ENCODE results near the gene RAB3GAP1. TPM values are rescaled to one million over a fixed set of nuclear protein-coding genes. Genes with fewer than 3 reads are reported as not detected.

Gene RAB3GAP1
- polyA plus RNA-seq, 4 donors: 15.1 to 42.9 (median 17.0) TPM

DNA sequence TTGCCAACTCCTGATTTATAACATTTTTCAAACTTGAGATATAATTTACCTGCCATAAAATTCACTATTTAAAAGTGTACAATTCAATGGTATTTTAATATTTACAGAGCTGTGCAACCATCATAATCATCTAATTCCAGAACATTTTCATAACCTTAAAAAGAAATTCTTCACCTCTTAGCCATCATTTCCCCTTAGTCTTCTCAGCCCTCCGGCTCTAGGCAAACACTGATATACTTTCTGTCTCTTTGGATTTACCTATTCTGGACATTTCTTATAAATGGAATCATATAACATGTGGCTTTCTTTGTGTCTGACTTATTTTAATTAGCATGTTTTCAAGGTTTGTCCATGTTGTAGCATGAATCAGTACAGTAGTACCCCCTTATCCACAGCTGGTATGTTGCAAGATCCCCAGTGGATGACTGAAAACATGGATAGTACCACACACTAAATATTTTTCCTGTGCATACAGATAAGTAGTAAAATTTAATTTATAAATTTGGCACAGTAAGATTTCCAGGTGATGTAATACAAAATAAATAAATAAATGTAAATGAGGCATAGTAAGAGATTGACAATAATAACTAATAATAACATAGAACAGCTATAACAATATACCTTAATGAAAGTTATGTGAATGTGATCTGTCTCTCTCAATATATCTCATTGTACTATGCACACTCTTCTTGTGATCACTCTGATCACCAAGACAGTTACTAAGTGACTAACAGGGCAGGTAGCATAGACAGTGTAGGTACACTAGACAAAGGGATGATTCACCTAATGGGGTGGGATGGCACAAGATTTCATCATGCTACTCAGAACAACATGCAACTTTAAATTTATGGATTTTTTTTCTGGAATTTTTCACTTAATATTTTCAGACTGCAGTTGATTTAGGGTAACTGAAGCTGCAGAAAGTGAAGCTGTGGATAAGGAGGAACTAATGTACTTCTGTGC is 73.1 kb downstream of the RAB3GAP1 start:
- Histone ChIP-seq H3K27ac (ENCODE audit: low read depth in 1 of 3, low read length in 2 of 3) (no peak overlapping the region), H3K4me3 (ENCODE audit: low read depth in 1 of 3, low read length in 3 of 3) (no peak overlapping the region), H3K9me3 (ENCODE audit: control insufficient read depth in 2 of 2, insufficient read depth in 1 of 2, low read depth in 1 of 2, low read length in 1 of 2) (no peaks in the 10 kb centered on the region), H3K27me3 (ENCODE audit: control insufficient read depth in 3 of 3, insufficient read depth in 3 of 3, low read length in 3 of 3) (no peaks in the 10 kb centered on the region), H3K36me3 (ENCODE audit: control insufficient read depth in 3 of 3, insufficient read depth in 2 of 3, low read depth in 1 of 3, low read length in 3 of 3) (peaks cover 2 to 22% (median 7%) of the 10 kb centered on the region in 3 donors), H3K4me1 (ENCODE audit: control insufficient read depth in 3 of 3, insufficient read depth in 2 of 3, low read depth in 1 of 3, low read length in 2 of 3) (no peaks in the 10 kb centered on the region)
- FAIRE-seq: peak; percentile 64
- WGBS, 3 donors: 98 to 100% (median 100%) methylated on average over 1 of the region's 1 CpG
- no peak for DNase-seq

- Histone ChIP-seq H3K4me1 (ENCODE audit: control insufficient read depth in 3 of 3, insufficient read depth in 2 of 3, low read depth in 1 of 3, low read length in 2 of 3) (no peaks in the 10 kb centered on the region), H3K36me3 (ENCODE audit: control insufficient read depth in 3 of 3, insufficient read depth in 2 of 3, low read depth in 1 of 3, low read length in 3 of 3) (peaks cover 2 to 25% (median 7%) of the 10 kb centered on the region in 3 donors), H3K27me3 (ENCODE audit: control insufficient read depth in 3 of 3, insufficient read depth in 3 of 3, low read length in 3 of 3) (no peaks in the 10 kb centered on the region), H3K4me3 (ENCODE audit: low read depth in 1 of 3, low read length in 3 of 3) (no peak overlapping the region), H3K9me3 (ENCODE audit: control insufficient read depth in 2 of 2, insufficient read depth in 1 of 2, low read depth in 1 of 2, low read length in 1 of 2) (no peaks in the 10 kb centered on the region), H3K27ac (ENCODE audit: low read depth in 1 of 3, low read length in 2 of 3) (no peak overlapping the region)
- 93 to 96% (median 96%) methylated on average over 2 of the region's 2 CpGs for WGBS, 3 donors
- FAIRE-seq: no peak
- no peak for DNase-seq
Observed at GRCh38 chr2:135125940-135126339, 73.8 kb downstream of the RAB3GAP1 start.

DNA sequence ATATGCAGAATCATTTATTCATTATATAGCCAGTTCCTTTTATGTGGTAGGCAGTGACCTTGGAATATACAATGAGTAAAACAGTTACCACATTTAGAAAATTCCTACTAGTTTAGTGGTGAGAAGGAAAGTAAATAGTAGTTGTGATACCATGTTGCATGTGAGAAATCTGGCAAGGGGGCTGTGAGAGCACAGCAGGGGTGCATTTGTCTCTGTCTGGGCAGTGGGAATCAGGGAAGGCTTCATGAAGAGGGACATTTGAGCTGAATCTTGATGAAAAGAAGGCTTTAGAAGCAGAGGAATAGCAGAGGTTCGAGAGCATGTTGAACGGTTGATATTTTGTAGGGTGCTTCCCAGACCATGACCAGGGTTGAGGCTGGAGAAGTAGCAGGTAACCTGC is 78.7 kb downstream of the RAB3GAP1 start:
- H3K27me3 ChIP-seq (ENCODE audit: control insufficient read depth in 3 of 3, insufficient read depth in 3 of 3, low read length in 3 of 3): no peaks in the 10 kb centered on the region
- no peak overlapping the region for H3K27ac ChIP-seq (ENCODE audit: low read depth in 1 of 3, low read length in 2 of 3)
- no peak for FAIRE-seq
- H3K9me3 ChIP-seq (ENCODE audit: control insufficient read depth in 2 of 2, insufficient read depth in 1 of 2, low read depth in 1 of 2, low read length in 1 of 2): no peaks in the 10 kb centered on the region
- H3K4me3 ChIP-seq (ENCODE audit: low read depth in 1 of 3, low read length in 3 of 3): no peak overlapping the region
- WGBS, 3 donors: 94 to 98% (median 95%) methylated on average over 2 of the region's 2 CpGs
- peaks cover 2 to 24% (median 10%) of the 10 kb centered on the region in 3 donors for H3K36me3 ChIP-seq (ENCODE audit: control insufficient read depth in 3 of 3, insufficient read depth in 2 of 3, low read depth in 1 of 3, low read length in 3 of 3)
- no peak for DNase-seq
- H3K4me1 ChIP-seq (ENCODE audit: control insufficient read depth in 3 of 3, insufficient read depth in 2 of 3, low read depth in 1 of 3, low read length in 2 of 3): no peaks in the 10 kb centered on the region

- Histone ChIP-seq H3K36me3 (ENCODE audit: control insufficient read depth in 3 of 3, insufficient read depth in 2 of 3, low read depth in 1 of 3, low read length in 3 of 3) (peaks cover 2 to 25% (median 9%) of the 10 kb centered on the region in 3 donors), H3K27me3 (ENCODE audit: control insufficient read depth in 3 of 3, insufficient read depth in 3 of 3, low read length in 3 of 3) (no peaks in the 10 kb centered on the region), H3K9me3 (ENCODE audit: control insufficient read depth in 2 of 2, insufficient read depth in 1 of 2, low read depth in 1 of 2, low read length in 1 of 2) (no peaks in the 10 kb centered on the region), H3K4me1 (ENCODE audit: control insufficient read depth in 3 of 3, insufficient read depth in 2 of 3, low read depth in 1 of 3, low read length in 2 of 3) (no peaks in the 10 kb centered on the region), H3K27ac (ENCODE audit: low read depth in 1 of 3, low read length in 2 of 3) (no peak overlapping the region), H3K4me3 (ENCODE audit: low read depth in 1 of 3, low read length in 3 of 3) (no peak overlapping the region)
- WGBS, 3 donors: 76 to 91% (median 91%) methylated on average over 1 of the region's 1 CpG
- DNase-seq (no peak), FAIRE-seq (no peak)
Observed at GRCh38 chr2:135132314-135132713, 80.2 kb downstream of the RAB3GAP1 start.

- H3K36me3 ChIP-seq (ENCODE audit: control insufficient read depth in 3 of 3, insufficient read depth in 2 of 3, low read depth in 1 of 3, low read length in 3 of 3): peaks cover 2 to 35% (median 13%) of the 10 kb centered on the region in 3 donors
- no peak for FAIRE-seq
Observed at GRCh38 chr2:135140606-135141005, 88.5 kb downstream of the RAB3GAP1 start.

DNA sequence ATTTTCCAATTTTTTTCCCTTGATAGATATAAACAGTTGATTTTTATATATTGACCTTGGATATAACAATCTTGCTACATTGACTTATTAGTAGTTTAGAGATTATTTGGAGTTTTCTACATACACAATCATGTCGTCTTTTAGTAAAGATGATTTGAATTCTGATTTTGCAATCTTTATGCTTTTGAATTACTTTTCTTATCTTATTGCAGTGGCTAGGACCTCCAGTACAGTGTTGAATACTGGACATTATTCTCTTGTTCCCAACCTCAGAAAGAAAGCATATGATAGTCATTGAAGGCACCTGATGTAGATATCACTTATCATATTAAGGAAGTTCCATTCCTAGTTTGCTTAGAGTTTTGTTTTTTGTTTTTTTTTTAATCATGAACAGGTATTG is 90.2 kb downstream of the RAB3GAP1 start:
- Histone ChIP-seq H3K9me3 (ENCODE audit: control insufficient read depth in 2 of 2, insufficient read depth in 1 of 2, low read depth in 1 of 2, low read length in 1 of 2) (peaks cover 0 to 12% of the 10 kb centered on the region in 2 donors), H3K27ac (ENCODE audit: low read depth in 1 of 3, low read length in 2 of 3) (no peak overlapping the region), H3K27me3 (ENCODE audit: control insufficient read depth in 3 of 3, insufficient read depth in 3 of 3, low read length in 3 of 3) (no peaks in the 10 kb centered on the region), H3K4me3 (ENCODE audit: low read depth in 1 of 3, low read length in 3 of 3) (no peak overlapping the region), H3K4me1 (ENCODE audit: control insufficient read depth in 3 of 3, insufficient read depth in 2 of 3, low read depth in 1 of 3, low read length in 2 of 3) (no peaks in the 10 kb centered on the region), H3K36me3 (ENCODE audit: control insufficient read depth in 3 of 3, insufficient read depth in 2 of 3, low read depth in 1 of 3, low read length in 3 of 3) (peaks cover 2 to 28% (median 10%) of the 10 kb centered on the region in 3 donors)
- DNase-seq (no peak), FAIRE-seq (no peak)
- WGBS, 3 donors: 98 to 100% (median 99%) methylated on average over 1 of the region's 1 CpG

More at GRCh38 chr2:135140606-135141005, 88.5 kb downstream of the RAB3GAP1 start:
- no peaks in the 10 kb centered on the region for H3K27me3 ChIP-seq (ENCODE audit: control insufficient read depth in 3 of 3, insufficient read depth in 3 of 3, low read length in 3 of 3)
- H3K4me3 ChIP-seq (ENCODE audit: low read depth in 1 of 3, low read length in 3 of 3): no peak overlapping the region
- DNase-seq: no peak
- no peaks in the 10 kb centered on the region for H3K4me1 ChIP-seq (ENCODE audit: control insufficient read depth in 3 of 3, insufficient read depth in 2 of 3, low read depth in 1 of 3, low read length in 2 of 3)
- peaks cover 0 to 12% of the 10 kb centered on the region in 2 donors for H3K9me3 ChIP-seq (ENCODE audit: control insufficient read depth in 2 of 2, insufficient read depth in 1 of 2, low read depth in 1 of 2, low read length in 1 of 2)
- no peak overlapping the region for H3K27ac ChIP-seq (ENCODE audit: low read depth in 1 of 3, low read length in 2 of 3)

DNA sequence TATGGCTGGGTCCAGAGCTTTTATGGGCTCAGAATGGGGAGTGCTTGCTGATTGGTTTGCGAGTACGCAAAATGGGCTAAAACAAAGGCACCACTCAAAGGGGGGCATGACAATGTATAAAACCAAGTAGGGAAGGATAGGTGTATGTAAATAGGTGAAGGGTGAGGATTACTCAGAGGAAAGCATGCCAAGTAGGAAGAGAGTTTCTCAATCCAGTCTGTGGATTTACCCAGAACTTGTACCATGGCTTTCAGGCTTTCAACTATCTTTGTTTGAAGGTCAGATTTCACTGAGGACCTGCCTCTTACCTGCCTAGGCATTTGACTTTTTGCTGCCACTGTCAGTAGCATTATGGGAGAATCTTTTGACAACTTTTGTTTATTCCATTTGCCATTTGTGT is 92.3 kb downstream of the RAB3GAP1 start:
- no peak overlapping the region for H3K27ac ChIP-seq (ENCODE audit: low read depth in 1 of 3, low read length in 2 of 3)
- peaks cover 0 to 14% (median 8%) of the 10 kb centered on the region in 3 donors for H3K36me3 ChIP-seq (ENCODE audit: control insufficient read depth in 3 of 3, insufficient read depth in 2 of 3, low read depth in 1 of 3, low read length in 3 of 3)
- DNase-seq (no peak), FAIRE-seq (no peak)
- peaks cover 0 to 12% of the 10 kb centered on the region in 2 donors for H3K9me3 ChIP-seq (ENCODE audit: control insufficient read depth in 2 of 2, insufficient read depth in 1 of 2, low read depth in 1 of 2, low read length in 1 of 2)
- H3K4me3 ChIP-seq (ENCODE audit: low read depth in 1 of 3, low read length in 3 of 3): no peak overlapping the region
- H3K27me3 ChIP-seq (ENCODE audit: control insufficient read depth in 3 of 3, insufficient read depth in 3 of 3, low read length in 3 of 3): no peaks in the 10 kb centered on the region
- H3K4me1 ChIP-seq (ENCODE audit: control insufficient read depth in 3 of 3, insufficient read depth in 2 of 3, low read depth in 1 of 3, low read length in 2 of 3): no peaks in the 10 kb centered on the region
- 98 to 100% (median 99%) methylated on average over 2 of the region's 2 CpGs for WGBS, 3 donors

- DNase-seq (peak; percentile 24 to 72), FAIRE-seq (no peak)
- H3K27ac ChIP-seq (ENCODE audit: low read depth in 1 of 3, low read length in 2 of 3): peak overlapping the region in 1 of 3 donors; percentile 35
Observed at GRCh38 chr2:135149251-135149650, 97.2 kb downstream of the RAB3GAP1 start.

More at GRCh38 chr2:135149251-135149650, 97.2 kb downstream of the RAB3GAP1 start:
- H3K4me1 ChIP-seq (ENCODE audit: control insufficient read depth in 3 of 3, insufficient read depth in 2 of 3, low read depth in 1 of 3, low read length in 2 of 3): peaks cover 0 to 14% (median 10%) of the 10 kb centered on the region in 3 donors
- H3K36me3 ChIP-seq (ENCODE audit: control insufficient read depth in 3 of 3, insufficient read depth in 2 of 3, low read depth in 1 of 3, low read length in 3 of 3): peaks cover 2 to 8% (median 6%) of the 10 kb centered on the region in 3 donors
- H3K9me3 ChIP-seq (ENCODE audit: control insufficient read depth in 2 of 2, insufficient read depth in 1 of 2, low read depth in 1 of 2, low read length in 1 of 2): peaks cover 0 to under 1% of the 10 kb centered on the region in 2 donors
- H3K4me3 ChIP-seq (ENCODE audit: low read depth in 1 of 3, low read length in 3 of 3): no peak overlapping the region
- no peaks in the 10 kb centered on the region for H3K27me3 ChIP-seq (ENCODE audit: control insufficient read depth in 3 of 3, insufficient read depth in 3 of 3, low read length in 3 of 3)
- WGBS, 3 donors: 19 to 60% (median 38%) methylated on average over 1 of the region's 1 CpG
